Globus pallidus (tissue), 1 donor: ENCODE measurements around the gene MRPS27.

Experiments
- DNase-seq: peaks from one replicate; pipeline ENCODE4 v3.0.0-alpha.2; 2015; ENCODE audit warnings: low spot score

The MRPS27 gene

DNA sequence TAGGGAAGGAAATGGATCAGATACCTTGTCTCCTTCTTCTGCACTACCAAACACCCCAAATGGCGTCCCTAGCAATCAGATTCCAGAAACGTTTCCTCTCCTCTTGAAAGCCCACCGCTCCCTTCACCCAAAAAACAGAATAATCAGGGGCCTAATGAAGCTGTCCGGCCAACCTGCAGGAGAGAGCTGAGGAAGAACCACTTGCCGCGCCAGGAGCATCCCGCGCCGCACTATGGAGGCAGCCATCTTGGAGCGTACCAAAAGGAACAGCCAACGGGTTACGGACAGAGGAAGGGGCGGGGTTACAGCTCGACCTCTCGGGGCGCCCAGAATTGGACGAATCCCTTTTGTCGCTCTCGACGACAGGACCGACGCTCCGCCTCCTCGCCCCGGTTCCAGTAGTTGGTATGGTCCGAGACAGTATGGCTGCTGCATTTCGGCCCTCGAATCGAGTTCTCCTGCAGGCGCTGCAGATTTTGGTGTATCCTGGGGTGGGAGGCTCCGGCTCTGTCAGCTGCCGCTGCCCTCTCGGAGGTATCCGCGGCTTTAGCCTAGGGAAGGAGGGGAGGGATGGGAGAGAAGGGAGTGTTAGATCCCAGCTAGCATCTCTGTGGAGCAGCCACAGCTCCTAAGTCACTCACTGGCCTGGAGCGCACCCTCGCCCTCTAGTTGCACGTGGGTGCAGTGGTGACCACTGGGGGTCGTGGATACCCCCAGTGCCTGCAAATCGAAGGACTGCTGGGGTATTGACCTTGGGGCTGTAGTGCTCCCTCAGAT, at the start of gene MRPS27, which contains the start of gene PTCD2:
Gene MRPS27, minus strand, starts transcription at position 265 of the 777 bp plus-strand sequence. Its CDS starts 19 bp downstream, at position 246.
Gene PTCD2, plus strand, starts transcription at position 398 of the 777 bp plus-strand sequence. Its CDS starts 10 bp downstream, at position 408.
- peak; percentile 98 for DNase-seq

DNA sequence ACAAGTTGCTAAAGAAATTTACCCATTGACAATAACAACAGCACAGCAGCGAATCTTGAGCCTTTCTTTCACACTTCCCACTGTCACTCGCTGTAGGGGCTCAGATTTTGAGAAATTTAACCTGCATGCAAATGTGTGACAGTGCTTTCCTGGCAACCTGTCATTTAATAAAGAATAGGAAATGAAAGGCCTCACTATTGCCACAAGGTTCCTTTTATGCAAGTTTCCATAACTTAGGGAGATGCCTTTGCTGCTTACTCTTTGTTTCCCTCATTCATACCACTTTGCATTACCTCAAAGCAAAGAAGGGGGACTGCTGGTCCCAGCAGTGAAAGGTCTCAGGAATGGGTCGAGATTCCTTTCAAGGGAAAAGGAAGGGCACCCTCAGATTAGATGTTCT, 49.7 kb upstream of the MRPS27 start:
- DNase-seq: no peak

DNA sequence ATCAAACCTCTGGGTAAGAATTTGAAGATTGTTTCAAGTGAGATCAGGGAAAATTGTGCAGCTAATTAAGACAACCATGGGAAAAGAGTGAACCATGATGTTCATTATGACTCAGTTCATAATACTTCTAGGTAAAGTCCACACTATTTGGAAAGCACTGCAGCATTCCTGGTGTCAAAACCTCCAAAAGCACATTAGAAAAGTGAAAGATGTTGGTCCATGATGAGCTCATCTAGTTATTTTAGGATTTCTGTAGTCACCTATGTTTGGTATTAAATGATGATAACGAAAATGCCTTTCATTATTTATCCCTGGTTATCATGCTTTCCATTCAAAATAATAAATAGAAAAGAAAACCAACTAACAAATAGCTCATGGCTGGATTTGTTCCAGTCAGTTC, 49.3 kb upstream of the MRPS27 start:
- no peak for DNase-seq

DNA sequence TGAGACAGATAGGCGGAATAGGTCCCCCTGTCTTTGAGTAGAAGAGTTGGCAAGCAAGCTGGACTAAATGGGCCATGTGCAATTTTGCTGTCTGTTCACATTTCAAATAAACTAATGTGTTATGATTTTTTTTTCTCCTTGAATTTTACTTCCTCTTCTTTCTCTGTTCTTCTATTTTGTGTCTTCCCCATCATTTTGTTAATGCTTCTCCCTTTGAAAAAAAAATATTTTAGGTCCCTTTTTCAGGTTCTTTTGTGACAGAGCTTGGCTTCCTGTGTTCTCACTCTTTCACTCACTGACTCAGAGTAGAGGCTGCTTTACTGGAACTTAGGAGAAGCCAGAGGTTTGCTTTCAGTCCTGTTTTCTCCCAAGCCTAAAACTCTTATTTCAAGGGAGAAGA, 48.2 kb upstream of the MRPS27 start:
- no peak for DNase-seq

GRCh38 chr5:72366324-72366976, 46.4 kb upstream of the MRPS27 start:
- peak; percentile 64 for DNase-seq

GRCh38 chr5:72364951-72365350, 44.9 kb upstream of the MRPS27 start:
- no peak for DNase-seq

DNA sequence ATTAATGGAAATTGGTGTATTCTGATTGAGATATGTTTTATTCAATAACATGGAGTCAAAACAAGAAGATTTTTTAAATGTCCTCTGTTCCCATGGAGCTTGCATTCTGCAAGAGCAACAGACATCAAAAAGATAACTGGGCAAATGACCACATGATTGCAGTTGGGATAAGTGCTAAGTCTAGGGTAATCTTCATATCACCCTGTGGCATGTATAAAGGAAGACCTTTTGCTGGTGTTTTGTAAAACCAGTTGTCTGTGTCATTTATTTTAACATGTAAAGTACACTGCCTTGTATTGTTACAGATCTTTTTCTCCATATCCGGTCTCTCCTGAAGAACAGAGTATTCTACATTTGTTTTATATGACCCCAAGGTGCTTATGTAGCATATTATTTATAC, 44.1 kb upstream of the MRPS27 start:
- no peak for DNase-seq

GRCh38 chr5:72363166-72363802, 43.2 kb upstream of the MRPS27 start:
- DNase-seq: no peak

DNA sequence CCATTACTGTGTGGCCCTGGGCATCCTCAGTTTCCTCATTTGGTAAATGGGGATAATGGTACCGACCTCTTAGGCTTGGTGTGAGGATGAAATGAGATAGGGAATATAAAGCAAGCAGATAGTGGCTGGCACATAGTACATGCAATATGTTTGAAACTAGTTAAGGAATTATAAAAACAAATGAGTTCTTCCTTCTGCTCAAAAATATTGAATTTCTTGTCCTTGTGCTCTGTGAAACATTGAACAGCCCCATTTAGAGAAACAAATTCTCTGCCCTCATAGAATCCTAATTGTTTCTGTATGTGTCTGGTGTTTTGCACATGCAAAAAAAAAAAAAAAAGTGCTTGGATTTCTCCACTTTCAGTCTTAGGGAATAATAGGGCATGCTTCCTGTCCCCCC, 39.8 kb upstream of the MRPS27 start:
- no peak for DNase-seq

DNA sequence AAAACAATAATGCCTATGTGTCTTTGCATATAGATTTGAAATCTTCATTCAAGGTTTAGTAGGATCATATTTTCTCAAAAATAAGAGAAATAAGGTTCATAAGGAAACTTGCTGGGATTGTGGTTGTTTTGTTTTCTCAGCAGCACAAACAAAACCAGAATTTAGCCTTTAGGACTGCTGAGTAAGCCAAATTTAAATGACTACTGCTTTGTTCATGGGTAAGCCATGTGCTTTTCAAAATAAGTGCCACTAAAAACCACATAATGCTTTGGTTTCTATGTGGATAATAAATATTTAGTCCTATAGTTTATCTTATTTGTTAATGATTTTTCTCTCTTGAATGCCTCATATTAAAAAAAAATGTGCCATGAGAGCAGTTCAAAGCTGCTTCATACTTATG, 38.9 kb upstream of the MRPS27 start:
- DNase-seq: no peak

GRCh38 chr5:72356361-72356760, 36.3 kb upstream of the MRPS27 start:
- DNase-seq: no peak

DNA sequence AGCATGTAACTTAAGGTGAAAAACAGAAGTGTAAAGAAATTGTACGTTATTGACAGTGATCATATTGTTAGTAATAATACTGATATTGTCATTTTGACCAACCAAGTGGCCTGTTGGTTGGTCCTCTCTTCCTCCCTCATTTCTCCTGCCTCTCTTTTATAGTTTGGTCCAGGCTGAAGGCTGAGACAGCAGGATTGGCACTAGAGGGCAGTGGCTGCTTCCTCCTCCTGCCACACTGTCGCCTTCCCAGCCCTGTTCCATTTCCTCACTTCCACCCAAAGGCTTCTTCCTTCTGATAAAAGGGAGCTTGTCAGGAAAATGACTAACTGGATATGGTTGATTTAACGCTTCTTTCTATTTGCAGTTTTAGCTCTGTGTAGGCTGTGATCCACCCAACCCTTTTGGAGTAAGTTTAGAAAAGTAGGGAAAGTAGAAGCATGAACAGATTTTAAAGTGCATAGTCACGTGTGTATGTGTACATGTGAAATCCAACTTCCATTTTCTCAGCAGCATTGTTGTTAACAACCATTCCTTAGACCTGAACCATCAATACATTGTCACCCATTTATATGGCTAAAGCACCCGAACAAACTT, 35.8 kb upstream of the MRPS27 start:
- peak; percentile 55 for DNase-seq

GRCh38 chr5:72353046-72353445, 33.0 kb upstream of the MRPS27 start:
- DNase-seq: no peak

DNA sequence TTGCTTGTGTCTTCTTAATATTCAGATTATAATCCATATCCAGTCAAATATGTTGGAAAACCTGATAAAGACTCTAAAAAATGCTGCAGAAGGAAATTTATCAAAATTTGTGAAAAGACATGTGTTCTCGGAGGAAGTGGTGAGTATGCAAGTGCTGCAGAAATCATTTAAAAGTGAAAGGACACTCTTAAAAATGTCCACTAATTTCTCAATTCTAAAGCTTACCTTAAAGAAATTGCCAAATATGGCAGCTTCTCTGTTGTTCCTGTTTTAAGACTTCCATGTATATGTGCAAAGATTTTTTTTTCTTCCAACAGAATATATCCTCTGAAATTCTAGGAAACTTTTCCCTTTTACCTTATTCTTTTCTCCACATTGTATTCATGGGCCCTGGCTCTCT, 32.6 kb upstream of the MRPS27 start:
- DNase-seq: no peak

DNA sequence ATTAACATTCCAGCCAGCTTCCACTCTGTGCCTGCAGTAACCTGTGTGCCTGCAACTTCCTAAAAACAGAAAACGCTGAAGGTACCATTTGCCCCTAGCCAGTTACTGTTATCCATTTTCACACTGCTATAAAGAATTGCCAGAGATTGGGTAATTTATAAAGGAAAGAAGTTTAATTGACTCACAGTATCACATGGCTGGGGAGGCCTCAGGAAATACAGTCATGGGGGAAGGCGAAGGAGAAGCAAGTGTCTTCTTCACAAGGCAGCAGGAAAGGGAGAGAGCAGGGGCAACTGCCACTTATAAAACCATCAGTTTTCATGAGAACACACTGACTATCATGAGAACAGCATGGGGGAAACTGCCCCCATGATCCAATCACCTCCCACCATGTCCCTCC, 31.3 kb upstream of the MRPS27 start:
- no peak for DNase-seq

DNA sequence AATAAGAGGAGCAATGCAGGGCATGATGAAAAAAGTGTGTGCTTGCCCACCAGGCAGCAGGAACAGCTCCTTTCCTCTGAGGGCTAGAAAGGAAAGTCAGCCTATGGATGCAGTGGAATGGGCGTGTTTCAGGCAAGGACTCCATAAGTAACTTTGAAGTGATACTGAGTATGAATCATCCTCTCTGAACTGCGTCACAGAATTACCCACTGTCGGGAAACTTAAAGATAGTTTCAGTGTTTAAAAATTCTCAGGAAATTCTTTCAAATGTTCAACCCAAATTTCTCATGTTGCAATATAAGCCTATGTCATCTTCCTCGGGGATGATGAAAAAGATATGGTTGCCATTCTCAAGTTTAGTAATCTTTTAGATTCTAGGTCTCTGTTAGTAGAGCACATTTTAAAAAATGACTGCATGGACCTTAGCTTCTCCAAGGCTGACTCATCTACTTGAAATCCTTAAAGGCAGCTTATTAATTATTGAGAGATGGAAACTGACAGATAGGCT, 27.8 kb upstream of the MRPS27 start:
- DNase-seq: no peak

DNA sequence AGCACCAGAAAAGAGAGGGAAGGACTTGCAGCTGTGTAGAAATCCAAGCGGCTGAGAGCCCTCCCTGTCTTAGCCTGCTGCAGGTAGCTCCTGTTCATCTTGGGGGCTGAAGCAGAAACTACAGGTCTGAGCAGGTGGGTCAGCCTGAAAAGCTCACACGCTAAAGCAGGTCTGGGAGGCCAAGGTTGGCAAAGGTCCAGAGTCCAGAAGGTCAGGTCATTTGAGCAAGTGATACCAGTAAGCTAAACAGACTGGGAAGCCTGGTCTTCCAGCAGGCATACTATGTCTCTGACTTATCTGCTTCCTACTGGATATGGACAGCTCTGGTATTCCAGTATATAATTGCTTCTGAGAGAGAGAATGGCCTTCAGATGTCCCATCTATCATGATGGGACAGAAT, 26.4 kb upstream of the MRPS27 start:
- no peak for DNase-seq

- DNase-seq: no peak
Measured at GRCh38 chr5:72338689-72339209, 18.7 kb upstream of the MRPS27 start.

- no peak for DNase-seq
Measured at GRCh38 chr5:72337159-72337558, 17.1 kb upstream of the MRPS27 start.

DNA sequence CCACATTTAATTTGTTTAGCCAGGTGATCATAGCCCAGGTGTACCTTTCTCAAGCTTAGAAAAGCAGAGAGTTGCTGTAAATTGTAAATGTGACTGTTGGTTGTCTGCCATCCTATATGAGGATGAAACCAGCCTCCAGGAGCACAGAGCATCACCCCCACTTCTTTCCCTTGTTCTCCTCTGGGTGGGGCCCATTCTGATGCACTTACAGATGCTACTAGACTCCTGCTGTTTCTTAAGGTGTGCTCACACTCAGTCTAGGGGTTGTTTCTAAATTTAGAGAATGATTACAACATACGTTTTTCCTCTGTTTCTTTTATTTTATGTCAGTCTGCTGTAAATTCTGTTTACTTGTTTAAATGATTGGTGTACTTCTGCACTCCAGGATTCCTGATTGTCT, 10.7 kb upstream of the MRPS27 start:
- DNase-seq: no peak

DNA sequence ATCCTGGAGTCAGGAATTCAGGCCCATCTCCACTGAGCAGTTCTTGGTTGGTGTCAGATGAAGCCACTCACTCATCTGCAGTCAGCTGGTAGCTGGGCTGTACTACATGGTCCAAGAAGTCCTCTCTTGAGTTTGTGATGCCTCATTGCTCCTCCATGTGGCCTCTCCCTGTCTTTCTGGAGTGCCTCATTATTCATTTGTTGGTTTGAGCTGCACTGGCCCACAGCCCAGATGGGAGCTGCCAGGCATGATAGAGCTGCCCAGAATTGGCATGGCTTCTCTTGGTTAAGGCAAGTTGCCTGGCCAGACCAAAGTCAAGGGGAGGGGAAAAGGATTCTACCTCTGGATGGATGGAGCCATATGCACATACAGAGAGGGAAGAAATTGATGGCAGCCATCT, 8.1 kb upstream of the MRPS27 start:
- peak; percentile 86 for DNase-seq

DNA sequence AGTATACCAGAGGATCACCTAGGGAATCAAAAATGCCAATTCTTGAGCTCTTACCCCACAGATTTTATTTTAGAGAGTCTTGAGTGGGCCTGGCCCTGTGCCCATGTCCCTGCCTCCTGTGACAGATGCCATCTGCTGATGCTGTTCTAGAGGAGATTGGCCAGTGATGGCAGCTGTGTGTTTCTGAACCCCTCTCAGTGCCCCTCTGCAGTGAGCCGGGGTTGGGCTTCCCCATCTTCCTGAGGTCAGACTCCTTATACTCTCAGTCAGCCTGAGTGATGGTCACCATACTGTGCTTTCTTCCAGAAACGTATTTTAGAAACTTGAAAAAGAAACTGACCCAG, 6.2 kb upstream of the MRPS27 start:
- DNase-seq: no peak
